ENCODE data around the gene LEF1.

Gene LEF1

GRCh38 chr4:108152980-108153379 is 15.8 kb downstream of the LEF1 start:
- DNase-seq (ENCODE audit: low spot score) = no peak
- H3K27ac ChIP-seq = no peak overlapping the region
- no peak for TF ChIP-seq CTCF (IDR thresholded peaks at IDR 0.05)
- no peak overlapping the region for H3K4me3 ChIP-seq

GRCh38 chr4:108149588-108150380 is 18.9 kb downstream of the LEF1 start:
- no peak for DNase-seq (ENCODE audit: low spot score)
- TF ChIP-seq CTCF (IDR thresholded peaks at IDR 0.05) = no peak
- H3K27ac ChIP-seq = no peak overlapping the region
- H3K4me3 ChIP-seq = no peak overlapping the region

GRCh38 chr4:108148316-108148715 is 20.4 kb downstream of the LEF1 start:
- H3K27ac ChIP-seq = no peak overlapping the region
- no peak for TF ChIP-seq CTCF (IDR thresholded peaks at IDR 0.05)

GRCh38 chr4:108146819-108147218 is 21.9 kb downstream of the LEF1 start:
- H3K27ac ChIP-seq = no peak overlapping the region
- no peak for DNase-seq (ENCODE audit: low spot score)
- no peak overlapping the region for H3K4me3 ChIP-seq
- TF ChIP-seq CTCF (IDR thresholded peaks at IDR 0.05) = no peak

More at GRCh38 chr4:108148316-108148715, 20.4 kb downstream of the LEF1 start:
- H3K4me3 ChIP-seq = no peak overlapping the region
- no peak for DNase-seq (ENCODE audit: low spot score)

GRCh38 chr4:108146336-108146735 is 22.4 kb downstream of the LEF1 start:
- Histone ChIP-seq H3K27ac (no peak overlapping the region), H3K4me3 (no peak overlapping the region)
- no peak for DNase-seq (ENCODE audit: low spot score)
- TF ChIP-seq CTCF (IDR thresholded peaks at IDR 0.05) = no peak

GRCh38 chr4:108144451-108144850 is 24.3 kb downstream of the LEF1 start:
- Histone ChIP-seq H3K27ac (no peak overlapping the region), H3K4me3 (no peak overlapping the region)
- TF ChIP-seq CTCF (IDR thresholded peaks at IDR 0.05) = no peak
- no peak for DNase-seq (ENCODE audit: low spot score)

- TF ChIP-seq CTCF (IDR thresholded peaks at IDR 0.05) = no peak
- no peak overlapping the region for H3K27ac ChIP-seq
- no peak for DNase-seq (ENCODE audit: low spot score)
- no peak overlapping the region for H3K4me3 ChIP-seq
These were observed 25.2 kb downstream of the LEF1 start for GRCh38 chr4:108143515-108143914.

Data from coronary artery (tissue), 2 donors.